ENCODE data around the gene HP1BP3. TPM values are rescaled to one million over a fixed set of nuclear protein-coding genes. Genes with fewer than 3 reads are reported as not detected.
A peak's percentile ranks its signal among the peaks of the same experiment; 100 is the strongest.
"Not testable (repeated sequence)": the region's sequence is repeated elsewhere in the genome, so short reads cannot be mapped to it uniquely, and the experiment has no call there.

The HP1BP3 gene
- 100 to 1,000 TPM; 156 to 169 TPM for total RNA-seq

DNA sequence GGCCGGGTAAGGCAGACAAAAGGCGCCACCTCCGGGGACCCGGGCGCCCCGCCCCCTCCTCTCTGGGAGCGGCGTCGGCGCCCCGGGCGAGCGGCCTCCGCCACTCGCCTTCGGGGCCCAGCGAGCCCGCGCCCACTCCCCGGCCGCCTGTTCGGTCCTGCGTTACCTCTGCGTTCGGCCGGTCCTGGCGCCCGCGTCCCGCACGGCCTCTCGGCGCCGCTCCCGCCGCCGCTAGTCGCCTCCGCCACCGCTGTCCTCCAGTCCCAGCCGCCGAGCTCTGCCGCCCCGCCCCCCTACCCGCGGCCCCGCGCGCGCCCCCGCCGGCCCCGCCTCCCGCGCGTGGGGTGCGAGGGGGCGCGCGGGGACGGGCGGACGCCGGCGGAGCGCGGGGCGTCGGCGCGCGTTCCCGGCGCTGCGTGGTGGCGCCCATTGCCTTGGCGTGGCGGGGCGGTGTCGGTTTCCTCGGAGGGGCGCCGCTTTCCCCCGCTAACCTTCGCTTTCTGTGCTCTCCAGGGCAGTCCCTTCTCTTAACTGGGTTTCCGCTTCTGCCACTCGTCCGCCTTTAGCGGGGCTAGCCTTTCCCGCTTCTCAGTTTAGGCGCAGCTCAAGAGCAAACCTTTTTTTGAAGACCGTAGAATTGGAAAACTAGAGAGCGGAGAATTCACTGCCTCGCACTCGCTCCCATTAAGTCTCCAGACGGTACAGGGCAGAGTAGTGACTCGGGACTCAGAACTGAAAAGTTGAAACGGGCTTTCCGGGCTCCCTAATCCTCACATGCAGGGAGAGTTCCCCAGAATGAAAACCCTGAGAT lies at the start of gene HP1BP3:
HP1BP3 (minus strand) TSS at position 279 of the 811 bp plus-strand sequence. CDS start 6,867 bp downstream, outside the sequence.
- DNase-seq = peak; percentile 87
- Mint-ChIP-seq H3K4me1 (peaks cover 27% of the 10 kb centered on the region), H3K36me3 (peaks cover 12% of the 10 kb centered on the region), H3K4me3 (peak within 1 kb of the TSS; percentile 92), H3K27ac (peak within 1 kb of the TSS; percentile 96), H3K27me3 (no peaks in the 10 kb centered on the region), H3K9me3 (no peaks in the 10 kb centered on the region)

DNA sequence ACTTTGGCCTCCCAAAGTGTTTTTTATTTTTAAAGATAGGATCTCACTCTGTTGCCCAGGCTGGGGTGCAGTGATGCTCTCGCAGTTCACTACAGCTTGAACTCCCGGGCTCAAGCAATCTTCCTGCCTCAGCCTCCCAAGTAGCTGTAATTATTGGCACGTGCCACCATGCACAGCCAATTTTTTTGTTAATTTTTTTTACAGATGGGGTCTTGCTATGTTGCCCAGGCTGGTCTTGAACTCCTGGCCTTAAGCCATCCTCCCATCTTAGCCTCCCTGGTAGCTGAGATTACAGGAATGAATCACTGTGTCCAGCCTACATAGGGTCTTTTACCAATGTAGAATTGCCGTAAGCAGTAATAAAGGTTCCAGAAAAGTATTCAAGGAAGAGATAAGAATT lies 49.1 kb upstream of the HP1BP3 start:
- no peaks in the 10 kb centered on the region for H3K27me3 Mint-ChIP-seq
- no peak for DNase-seq
- H3K36me3 Mint-ChIP-seq = peaks cover 26% of the 10 kb centered on the region
- H3K4me3 Mint-ChIP-seq = no peak overlapping the region
- no peaks in the 10 kb centered on the region for H3K4me1 Mint-ChIP-seq
- H3K9me3 Mint-ChIP-seq = no peaks in the 10 kb centered on the region
- H3K27ac Mint-ChIP-seq = no peak overlapping the region

- H3K4me3 Mint-ChIP-seq = no peak overlapping the region
- H3K27ac Mint-ChIP-seq = no peak overlapping the region
- no peaks in the 10 kb centered on the region for H3K9me3 Mint-ChIP-seq
- no peak for DNase-seq
- H3K4me1 Mint-ChIP-seq = no peaks in the 10 kb centered on the region
- H3K27me3 Mint-ChIP-seq = no peaks in the 10 kb centered on the region
- H3K36me3 Mint-ChIP-seq = peaks cover 25% of the 10 kb centered on the region
Observed at GRCh38 chr1:20834780-20835179, 47.7 kb upstream of the HP1BP3 start.

DNA sequence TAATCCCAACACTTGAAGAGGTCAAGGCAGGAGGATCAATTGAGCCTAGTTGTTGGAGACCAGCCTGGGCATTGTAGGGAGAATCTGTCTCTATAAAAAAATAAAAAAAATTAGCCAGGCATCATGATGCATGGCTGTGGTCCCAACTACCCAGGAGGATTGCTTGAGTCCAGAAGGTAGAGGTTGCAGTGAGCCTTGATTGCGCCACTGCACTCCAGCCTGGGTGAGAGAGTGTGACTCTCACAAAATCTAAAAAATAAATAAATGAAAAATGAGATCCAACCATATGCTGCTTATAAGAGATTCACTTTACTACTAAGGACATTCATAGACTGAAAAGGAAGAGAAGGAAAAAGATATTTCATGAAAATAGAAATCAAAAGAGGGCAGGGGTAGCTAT lies 47.1 kb upstream of the HP1BP3 start:
- DNase-seq = no peak
- H3K36me3 Mint-ChIP-seq = peaks cover 24% of the 10 kb centered on the region
- no peaks in the 10 kb centered on the region for H3K9me3 Mint-ChIP-seq
- H3K27ac Mint-ChIP-seq = no peak overlapping the region
- H3K4me1 Mint-ChIP-seq = no peaks in the 10 kb centered on the region
- H3K4me3 Mint-ChIP-seq = no peak overlapping the region
- H3K27me3 Mint-ChIP-seq = no peaks in the 10 kb centered on the region

DNA sequence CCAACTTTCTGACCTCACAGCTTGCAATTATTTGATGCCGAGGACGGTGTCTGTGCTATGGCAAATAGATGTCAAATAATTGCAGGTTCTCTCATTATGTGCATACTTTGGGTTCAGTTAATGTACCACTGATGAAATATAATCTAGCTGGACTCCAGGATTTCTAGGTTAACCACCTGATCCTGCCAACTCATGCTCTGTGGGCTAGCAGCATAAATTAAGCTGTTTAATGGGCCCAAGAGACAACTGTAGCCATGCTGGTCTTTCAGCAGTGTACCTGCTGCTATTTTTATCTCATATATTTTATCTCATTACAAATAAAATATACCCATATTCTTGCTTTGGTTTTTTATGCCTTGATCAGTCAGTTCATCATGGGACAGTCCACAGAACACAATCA lies 43.3 kb upstream of the HP1BP3 start:
- H3K27me3 Mint-ChIP-seq = no peaks in the 10 kb centered on the region
- DNase-seq = no peak
- no peaks in the 10 kb centered on the region for H3K4me1 Mint-ChIP-seq
- no peak overlapping the region for H3K27ac Mint-ChIP-seq
- no peaks in the 10 kb centered on the region for H3K9me3 Mint-ChIP-seq
- H3K4me3 Mint-ChIP-seq = no peak overlapping the region
- peaks cover 24% of the 10 kb centered on the region for H3K36me3 Mint-ChIP-seq

- H3K36me3 Mint-ChIP-seq = peaks cover 21% of the 10 kb centered on the region
- no peaks in the 10 kb centered on the region for H3K4me1 Mint-ChIP-seq
- no peak overlapping the region for H3K4me3 Mint-ChIP-seq
Observed at GRCh38 chr1:20829946-20830345, 42.8 kb upstream of the HP1BP3 start.

GRCh38 chr1:20829531-20829930 lies 42.4 kb upstream of the HP1BP3 start:
- Mint-ChIP-seq H3K36me3 (peaks cover 17% of the 10 kb centered on the region), H3K27me3 (no peaks in the 10 kb centered on the region), H3K27ac (no peak overlapping the region), H3K4me3 (no peak overlapping the region), H3K4me1 (no peaks in the 10 kb centered on the region), H3K9me3 (no peaks in the 10 kb centered on the region)
- DNase-seq = no peak

More at GRCh38 chr1:20829946-20830345, 42.8 kb upstream of the HP1BP3 start:
- H3K9me3 Mint-ChIP-seq = no peaks in the 10 kb centered on the region
- H3K27me3 Mint-ChIP-seq = no peaks in the 10 kb centered on the region
- no peak overlapping the region for H3K27ac Mint-ChIP-seq
- no peak for DNase-seq

DNA sequence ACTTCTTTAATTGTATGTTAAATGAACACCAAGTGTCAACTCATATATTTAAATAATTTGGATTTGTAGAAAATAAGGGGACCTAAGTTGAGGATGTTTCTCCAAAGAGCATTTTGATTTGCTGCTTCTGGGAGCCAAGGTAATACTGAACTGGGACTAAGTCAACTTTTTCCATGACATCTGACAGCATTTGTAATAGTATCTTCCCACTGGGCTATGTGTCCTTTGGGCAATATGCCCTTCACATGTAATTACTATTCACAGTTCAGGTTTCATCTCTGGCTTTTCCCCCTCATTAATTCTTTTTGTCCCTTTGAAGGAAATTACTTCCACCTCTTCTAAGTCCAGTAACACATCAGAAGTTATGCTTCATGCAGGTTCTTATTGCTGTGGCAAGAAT lies 36.7 kb upstream of the HP1BP3 start:
- Mint-ChIP-seq H3K4me1 (no peaks in the 10 kb centered on the region), H3K4me3 (no peak overlapping the region), H3K9me3 (no peaks in the 10 kb centered on the region), H3K36me3 (peaks cover 4% of the 10 kb centered on the region), H3K27me3 (no peaks in the 10 kb centered on the region), H3K27ac (no peak overlapping the region)
- no peak for DNase-seq

DNA sequence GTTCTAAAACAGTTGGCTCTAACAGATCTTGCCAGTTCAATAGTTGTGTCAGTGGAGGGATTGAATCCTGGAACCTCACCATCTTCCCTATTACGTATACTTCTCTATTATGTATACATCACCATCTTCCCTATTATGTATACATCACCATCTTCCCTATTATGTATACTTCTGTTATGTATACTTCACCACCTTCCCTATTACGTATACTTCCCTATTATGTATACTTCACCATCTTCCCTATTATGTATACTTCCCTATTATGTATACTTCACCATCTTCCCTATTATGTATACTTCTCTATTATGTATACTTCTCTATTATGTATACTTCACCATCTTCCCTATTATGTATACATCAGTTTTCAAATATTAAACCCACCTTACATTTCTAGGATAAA lies 34.4 kb upstream of the HP1BP3 start:
- Mint-ChIP-seq H3K27ac (no peak overlapping the region), H3K4me3 (no peak overlapping the region), H3K4me1 (no peaks in the 10 kb centered on the region), H3K36me3 (peaks cover 2% of the 10 kb centered on the region), H3K27me3 (no peaks in the 10 kb centered on the region), H3K9me3 (no peaks in the 10 kb centered on the region)
- DNase-seq = no peak

DNA sequence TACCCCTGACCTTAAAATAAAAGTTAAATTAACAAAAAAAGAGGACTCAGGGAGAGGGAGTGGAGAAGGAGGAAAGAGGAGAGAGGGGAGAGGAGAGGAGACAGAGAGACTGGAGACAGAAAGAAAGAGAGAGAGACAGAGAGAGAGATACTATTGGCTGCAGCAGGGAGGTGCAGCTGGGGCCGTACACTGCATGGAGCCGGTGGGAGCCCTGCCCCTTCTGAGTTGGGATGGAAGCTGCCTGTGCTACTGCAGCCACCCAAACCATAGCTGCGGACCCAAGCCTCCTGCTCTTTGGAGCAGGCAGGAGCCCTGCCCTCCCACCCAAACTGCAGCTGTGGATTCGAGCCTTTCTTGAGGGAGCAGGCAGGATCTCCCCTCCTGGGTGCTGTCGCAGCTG lies 32.7 kb upstream of the HP1BP3 start:
- H3K36me3 Mint-ChIP-seq = peaks cover 2% of the 10 kb centered on the region
- no peaks in the 10 kb centered on the region for H3K27me3 Mint-ChIP-seq
- H3K27ac Mint-ChIP-seq = no peak overlapping the region
- no peaks in the 10 kb centered on the region for H3K9me3 Mint-ChIP-seq
- DNase-seq = no peak
- no peak overlapping the region for H3K4me3 Mint-ChIP-seq
- no peaks in the 10 kb centered on the region for H3K4me1 Mint-ChIP-seq

DNA sequence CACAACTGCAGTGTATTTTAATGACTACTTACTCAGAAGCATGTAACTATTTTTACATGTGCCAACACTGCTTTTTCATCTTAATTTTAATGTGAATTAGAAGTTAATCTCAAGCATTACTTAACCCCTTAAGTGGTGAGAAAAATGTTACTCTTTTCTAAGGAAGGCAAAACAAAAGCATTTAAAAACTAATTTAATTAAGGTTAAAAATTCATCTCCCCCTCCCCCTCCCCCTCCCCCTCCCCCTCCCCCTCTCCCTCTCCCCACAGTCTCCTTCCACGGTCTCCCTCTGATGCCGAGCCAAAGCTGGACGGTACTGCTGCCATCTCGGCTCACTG lies 27.4 kb upstream of the HP1BP3 start:
- DNase-seq = no peak
- H3K36me3 Mint-ChIP-seq = peaks cover 5% of the 10 kb centered on the region
- H3K4me1 Mint-ChIP-seq = no peaks in the 10 kb centered on the region
- H3K27me3 Mint-ChIP-seq = no peaks in the 10 kb centered on the region
- H3K9me3 Mint-ChIP-seq = no peaks in the 10 kb centered on the region
- H3K4me3 Mint-ChIP-seq = no peak overlapping the region
- H3K27ac Mint-ChIP-seq = no peak overlapping the region

GRCh38 chr1:20811916-20812315 lies 24.8 kb upstream of the HP1BP3 start:
- Mint-ChIP-seq H3K4me3 (no peak overlapping the region), H3K27me3 (no peaks in the 10 kb centered on the region), H3K9me3 (no peaks in the 10 kb centered on the region), H3K36me3 (peaks cover 10% of the 10 kb centered on the region), H3K27ac (no peak overlapping the region), H3K4me1 (no peaks in the 10 kb centered on the region)
- no peak for DNase-seq

DNA sequence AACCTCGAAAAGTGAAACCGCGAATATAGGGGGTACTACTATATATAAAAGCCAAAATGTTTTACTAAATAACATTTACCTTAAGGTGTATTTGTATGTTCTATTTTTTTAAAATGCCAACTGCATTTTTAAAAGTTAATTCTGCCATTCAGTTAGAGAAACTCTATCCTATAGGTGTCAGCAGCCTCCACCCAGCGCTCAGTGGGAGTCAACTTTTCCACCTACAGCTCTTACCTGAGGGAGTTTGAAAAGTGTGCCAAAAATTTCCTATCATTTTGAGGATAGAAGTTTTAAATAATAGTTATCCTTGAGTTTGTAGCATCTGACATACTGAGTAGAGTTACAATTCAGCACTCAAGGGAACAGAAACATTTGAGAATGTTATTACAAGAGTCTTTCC lies 6.1 kb upstream of the HP1BP3 start:
- no peaks in the 10 kb centered on the region for H3K27me3 Mint-ChIP-seq

GRCh38 chr1:20792196-20792595 lies 5.1 kb upstream of the HP1BP3 start:
- Mint-ChIP-seq H3K4me1 (peaks cover 10% of the 10 kb centered on the region), H3K36me3 (no peaks in the 10 kb centered on the region), H3K9me3 (no peaks in the 10 kb centered on the region), H3K27me3 (no peaks in the 10 kb centered on the region), H3K4me3 (no peak overlapping the region), H3K27ac (no peak overlapping the region)
- DNase-seq = no peak

More for the DNA sequence above, 6.1 kb upstream of the HP1BP3 start:
- no peak overlapping the region for H3K27ac Mint-ChIP-seq
- H3K4me1 Mint-ChIP-seq = peaks cover 2% of the 10 kb centered on the region
- H3K4me3 Mint-ChIP-seq = no peak overlapping the region
- no peaks in the 10 kb centered on the region for H3K9me3 Mint-ChIP-seq
- no peak for DNase-seq
- no peaks in the 10 kb centered on the region for H3K36me3 Mint-ChIP-seq

DNA sequence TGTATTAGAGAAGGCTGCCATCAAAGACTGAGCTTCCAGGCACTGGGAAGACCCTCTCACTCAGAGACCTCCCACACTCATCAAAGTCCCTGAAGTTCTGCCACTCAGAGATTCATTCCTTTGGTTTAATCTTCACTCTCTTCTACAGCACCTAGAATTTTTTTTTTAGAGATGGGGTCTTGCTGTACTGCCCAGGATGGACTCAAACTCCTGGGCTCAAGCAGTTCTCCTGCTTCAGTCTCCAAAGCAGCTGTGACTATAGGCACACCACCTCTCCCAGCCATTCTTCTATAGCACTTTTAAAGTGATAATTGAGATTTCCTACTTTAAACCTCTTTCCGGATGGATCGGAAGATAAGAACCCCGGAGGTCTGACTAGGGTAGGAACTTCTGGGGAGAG lies 3.7 kb upstream of the HP1BP3 start:
- no peaks in the 10 kb centered on the region for H3K27me3 Mint-ChIP-seq
- H3K4me3 Mint-ChIP-seq = no peak overlapping the region
- peaks cover 1% of the 10 kb centered on the region for H3K36me3 Mint-ChIP-seq
- no peaks in the 10 kb centered on the region for H3K9me3 Mint-ChIP-seq
- H3K4me1 Mint-ChIP-seq = peaks cover 10% of the 10 kb centered on the region
- DNase-seq = no peak
- no peak overlapping the region for H3K27ac Mint-ChIP-seq

- peaks cover 15% of the 10 kb centered on the region for H3K4me1 Mint-ChIP-seq
- H3K27me3 Mint-ChIP-seq, H3K36me3 Mint-ChIP-seq, DNase-seq, H3K27ac Mint-ChIP-seq, H3K9me3 Mint-ChIP-seq, H3K4me3 Mint-ChIP-seq: not testable (repeated sequence)
Observed at GRCh38 chr1:20789598-20789997, 2.5 kb upstream of the HP1BP3 start.

Data from activated naive CD8-positive, alpha-beta T cell treated with anti-CD3 and anti-CD28 coated beads for 36 hours (primary cell).